GM13977 (cell line): ENCODE data around the gene SESN3.
"Not testable (repeated sequence)": the region's sequence is repeated elsewhere in the genome, so short reads cannot be mapped to it uniquely, and the experiment has no call there.

Experiments used
- DNase-seq: peaks from one replicate; pipeline ENCODE4 v3.0.0; 2012; ENCODE audit warnings: low spot score
- CTCF ChIP-seq: IDR thresholded peaks from 2 replicates; pipeline ENCODE4 v1.5.1; 2012; ENCODE audit warnings: mild to moderate bottlenecking, control low read depth; ENCODE audit not compliant: insufficient read depth; ENCODE audit errors: extremely low read depth, missing control alignments
- in situ Hi-C: fragments of 300-500 bp; cut with MboI; formaldehyde crosslinking; loops from one replicate; pipeline ENCODE4 v1.12.0; 2022; ENCODE audit warnings: low sequenced_read_pairs, low pct_unique_long_range_greater_than_20kb, mixed read lengths, inconsistent platforms; ENCODE audit not compliant: unreplicated experiment

SESN3 gene

DNA sequence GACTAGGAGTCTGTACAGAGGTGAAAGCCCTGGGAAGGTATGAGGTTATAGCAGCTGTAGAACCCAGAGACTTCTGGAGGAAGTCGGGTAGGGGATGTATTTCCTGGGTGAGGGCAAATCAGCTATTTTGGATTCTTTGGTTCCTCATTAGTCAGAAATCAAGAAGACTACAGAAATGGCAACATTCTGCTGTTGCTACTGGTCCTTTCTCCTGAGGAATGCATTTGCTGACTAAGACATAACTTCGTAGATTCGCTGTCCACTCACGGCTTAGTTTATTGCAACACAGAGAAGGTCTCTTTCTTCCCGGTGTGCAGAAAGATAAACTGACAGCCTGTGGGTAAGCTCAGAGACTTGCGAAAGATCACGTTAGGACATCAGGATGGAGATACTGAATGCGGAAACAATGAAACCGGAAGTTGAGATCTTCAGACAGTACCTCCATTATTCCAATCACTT lies 25.3 kb upstream of the SESN3 start:
- in situ Hi-C loops, result no loop called here
- no peak for DNase-seq

DNA sequence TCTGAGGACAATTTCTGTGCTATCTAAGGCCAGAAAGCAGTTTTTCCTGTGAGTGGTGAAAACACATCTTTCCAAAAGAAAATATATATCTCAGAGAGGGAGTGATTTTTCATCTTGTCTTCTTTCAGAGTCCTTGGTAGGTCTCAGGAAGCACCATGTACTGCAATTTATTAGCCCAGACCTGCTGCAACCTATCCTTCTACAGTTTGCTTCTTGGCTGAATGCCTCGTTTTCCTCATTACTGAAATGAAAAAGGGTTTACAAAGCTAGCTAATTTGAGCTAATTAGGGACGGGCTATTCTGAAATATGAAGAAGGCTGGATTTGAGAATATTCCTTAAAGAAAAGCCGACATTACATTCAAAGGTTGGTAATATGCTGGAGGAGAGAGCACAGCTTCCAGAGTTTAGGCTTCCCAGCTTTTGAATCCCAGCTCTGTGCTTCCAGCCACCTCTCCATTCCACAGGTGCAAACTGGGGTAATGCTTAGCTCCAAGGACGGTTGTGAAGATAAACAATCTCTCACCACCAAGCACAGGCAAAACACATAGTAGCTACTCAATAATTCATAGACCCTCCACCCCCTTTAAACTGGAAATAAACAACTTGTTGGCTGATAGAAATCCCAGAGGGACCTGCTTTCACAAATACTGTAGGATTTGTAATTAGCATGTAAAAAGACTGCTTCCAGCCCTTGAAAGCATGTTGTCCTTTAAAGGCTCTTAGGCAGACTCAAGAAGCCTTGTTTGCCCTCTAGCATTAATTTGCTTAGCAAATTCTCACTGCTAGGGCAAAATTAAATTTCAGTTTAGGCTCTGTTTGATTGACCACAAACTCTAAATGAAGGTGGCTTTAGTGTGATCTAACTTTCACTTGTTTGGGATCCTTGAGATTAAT lies 24.5 kb upstream of the SESN3 start:
- TF ChIP-seq CTCF, result no peak

More for the DNA sequence above, 25.3 kb upstream of the SESN3 start:
- TF ChIP-seq CTCF, result no peak

DNA sequence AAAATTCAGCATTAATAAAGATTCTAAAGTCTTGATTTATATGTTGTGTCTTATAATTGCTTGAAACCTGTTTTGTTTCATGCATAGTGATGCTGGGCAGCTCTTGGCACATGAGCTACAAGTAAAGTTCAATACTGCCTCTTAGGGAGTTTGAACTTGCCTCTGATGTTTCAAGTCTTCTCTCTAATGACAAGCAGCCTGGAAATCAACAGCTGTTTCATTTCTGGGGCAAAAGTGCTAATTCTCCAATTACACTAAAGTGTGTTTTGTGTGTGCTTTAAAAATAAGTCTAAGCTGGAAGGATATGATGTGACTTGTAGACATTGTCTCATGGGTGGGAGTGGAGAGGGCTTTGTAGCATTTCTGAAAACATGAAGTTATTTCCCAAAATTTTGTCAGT lies 23.7 kb upstream of the SESN3 start:
- no peak for DNase-seq
- no peak for TF ChIP-seq CTCF
- in situ Hi-C loops, result no loop called here

More for the DNA sequence above, 24.5 kb upstream of the SESN3 start:
- in situ Hi-C loops, result no loop called here
- DNase-seq, result no peak

DNA sequence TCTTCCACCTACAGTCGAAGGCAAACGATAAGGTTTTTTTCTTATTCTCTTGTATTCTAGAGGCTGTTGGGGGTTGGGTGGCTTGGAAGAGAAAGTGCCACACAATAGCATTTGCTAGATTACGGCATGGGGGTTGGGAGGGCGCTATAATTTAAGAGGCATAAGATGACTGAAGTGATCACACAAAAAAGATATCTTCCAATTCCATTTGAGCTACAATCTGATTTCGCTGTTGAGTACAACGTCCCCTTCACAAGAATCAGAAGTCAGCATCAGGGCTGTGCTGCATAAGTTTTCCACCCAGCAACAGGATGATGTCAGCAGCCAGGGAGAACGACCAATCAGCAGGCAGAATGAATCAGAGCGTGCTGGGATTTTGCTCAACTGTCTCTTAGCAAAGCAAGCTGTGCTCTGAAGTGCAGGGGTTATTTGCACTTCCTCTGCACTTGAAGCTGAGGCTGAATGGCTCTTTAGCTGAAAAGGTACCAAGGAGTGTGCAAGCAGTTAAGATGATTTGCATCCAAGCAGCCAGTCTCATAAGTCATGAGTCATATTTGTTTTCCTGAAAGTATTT lies 23.2 kb upstream of the SESN3 start:
- TF ChIP-seq CTCF, result no peak
- in situ Hi-C loops, result no loop called here
- DNase-seq, result peak; percentile 69

- in situ Hi-C loops, result no loop called here
- no peak for TF ChIP-seq CTCF
- DNase-seq, result no peak
Observed at GRCh38 chr11:95253141-95253540, 22.1 kb upstream of the SESN3 start.

DNA sequence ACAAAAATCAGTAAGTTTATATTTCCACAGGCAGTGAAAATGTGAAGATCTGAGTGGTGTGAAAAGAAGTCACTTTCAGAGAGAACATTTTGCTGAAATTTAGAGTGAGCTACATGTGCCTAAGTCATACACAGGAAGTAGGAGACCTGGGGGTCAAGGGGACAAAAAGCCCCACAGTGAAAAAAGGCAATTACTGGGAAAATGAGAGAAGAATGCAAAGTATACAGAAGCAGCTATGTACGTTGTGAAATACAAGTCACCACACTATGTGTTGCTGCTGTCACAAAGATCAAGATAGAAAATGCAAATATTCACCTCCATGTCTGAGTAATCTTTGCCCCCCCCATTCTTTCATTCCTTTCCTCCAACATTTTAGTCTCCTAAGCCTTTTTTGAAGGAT lies 21.6 kb upstream of the SESN3 start:
- in situ Hi-C loops, result no loop called here
- DNase-seq, result no peak
- TF ChIP-seq CTCF, result no peak

- DNase-seq, in situ Hi-C loops: not testable (repeated sequence)
Observed at GRCh38 chr11:95251896-95252295, 20.9 kb upstream of the SESN3 start.
